Endothelial cell of umbilical vein (primary cell): ENCODE results near the gene LRRC32.

Experiments used
- CTCF ChIP-seq, 2 donors: IDR thresholded peaks; 1 replicate in 1 of 2; 2 replicates in 1 of 2; pipeline ENCODE4 v1.5.1; 2011; ENCODE audit warnings: low read length in 2 of 2, mild to moderate bottlenecking in 2 of 2, moderate library complexity in 2 of 2, control low read depth in 1 of 2, inconsistent platforms in 1 of 2, low read depth in 1 of 2; ENCODE audit not compliant: insufficient read depth in 1 of 2; ENCODE audit errors: extremely low read depth in 1 of 2
- EZH2 ChIP-seq: IDR thresholded peaks from 2 replicates; pipeline ENCODE4 v1.6.1; 2012; ENCODE audit warnings: borderline replicate concordance, low read depth, mild to moderate bottlenecking, moderate library complexity, low read length, inconsistent platforms; ENCODE audit not compliant: severe bottlenecking
- FOS ChIP-seq: IDR thresholded peaks from 2 replicates; pipeline ENCODE4 v1.6.1; 2011; ENCODE audit warnings: mild to moderate bottlenecking, low read length, moderate library complexity, borderline replicate concordance; ENCODE audit not compliant: insufficient read depth
- JUN ChIP-seq: IDR thresholded peaks from 2 replicates; pipeline ENCODE4 v1.6.1; 2011; ENCODE audit warnings: borderline replicate concordance, low read depth; ENCODE audit not compliant: insufficient read length, insufficient read depth
- MAX ChIP-seq: IDR thresholded peaks from 2 replicates; pipeline ENCODE4 v1.6.1; 2011; ENCODE audit not compliant: insufficient read depth, insufficient read length
- MYC ChIP-seq: IDR thresholded peaks from one replicate; pipeline ENCODE4 v1.6.1; 2011; ENCODE audit warnings: mild to moderate bottlenecking, low read depth, low read length
- POLR2A ChIP-seq: IDR thresholded peaks from 2 replicates; pipeline ENCODE4 v1.6.1; 2012; ENCODE audit warnings: low read depth, mild to moderate bottlenecking, control low read depth, low read length
- POLR2AphosphoS5 ChIP-seq: IDR thresholded peaks from 2 replicates; pipeline ENCODE4 v1.6.1; 2012; ENCODE audit warnings: low read depth, mild to moderate bottlenecking, control low read depth, low read length, moderate library complexity; ENCODE audit not compliant: insufficient read depth

DNA sequence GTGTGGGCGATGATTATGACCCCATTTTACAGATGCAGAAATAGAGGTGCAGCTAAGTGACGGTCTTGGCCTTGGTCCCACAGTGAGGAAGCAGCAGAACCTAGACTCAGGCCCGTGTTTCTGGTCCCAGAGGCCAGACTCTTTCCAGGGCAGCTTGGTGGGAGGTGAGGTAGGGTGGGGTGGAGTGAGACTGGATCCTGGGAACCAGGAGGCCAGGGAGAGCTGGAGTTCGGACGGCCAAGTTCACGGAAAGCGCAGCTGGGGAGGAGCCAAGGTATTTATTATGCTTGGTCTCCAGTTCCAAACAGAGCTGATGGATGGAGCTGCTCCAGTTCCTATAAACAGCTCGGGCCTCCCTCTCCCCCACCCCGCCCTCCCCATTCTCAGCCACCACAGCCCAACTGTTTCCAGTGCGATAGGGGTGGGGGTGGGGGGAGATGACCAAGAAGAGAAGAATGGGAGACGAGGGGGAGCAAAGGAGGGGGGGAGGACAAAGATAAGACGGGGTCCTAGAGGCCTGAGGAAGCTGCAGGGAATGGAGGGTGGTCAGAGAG lies 16.2 kb downstream of the LRRC32 start:
- no peak for TF ChIP-seq CTCF (IDR thresholded peaks at IDR 0.05; ENCODE audit: extremely low read depth in 1 of 2, insufficient read depth in 1 of 2, low read depth in 1 of 2, low read length in 2 of 2)
- no peak for TF ChIP-seq POLR2AphosphoS5
- TF ChIP-seq JUN: no peak
- TF ChIP-seq POLR2A: no peak
- no peak for TF ChIP-seq EZH2
- TF ChIP-seq MYC: no peak
- no peak for TF ChIP-seq FOS
- no peak for TF ChIP-seq MAX
